H4 (cell line): ENCODE measurements around the gene SERTAD2. TPM values are rescaled to one million over a fixed set of nuclear protein-coding genes. Genes with fewer than 3 reads are reported as not detected.

Source experiments
- DNase-seq: peaks from one replicate; pipeline ENCODE4 v3.0.0-alpha.2; 2015; ENCODE audit warnings: low spot score
- total RNA-seq: library from RNA; depleted of rRNA; stranded (reverse); fragments of >200 nt; shearing (Covaris generic); gene quantifications from 2 replicates; pipeline ENCODE4 v1.2.3, GENCODE V29; 2014; rRNA removed

Gene SERTAD2
- total RNA-seq, 1 experiment from 2014 or later, result 6.9 TPM

DNA sequence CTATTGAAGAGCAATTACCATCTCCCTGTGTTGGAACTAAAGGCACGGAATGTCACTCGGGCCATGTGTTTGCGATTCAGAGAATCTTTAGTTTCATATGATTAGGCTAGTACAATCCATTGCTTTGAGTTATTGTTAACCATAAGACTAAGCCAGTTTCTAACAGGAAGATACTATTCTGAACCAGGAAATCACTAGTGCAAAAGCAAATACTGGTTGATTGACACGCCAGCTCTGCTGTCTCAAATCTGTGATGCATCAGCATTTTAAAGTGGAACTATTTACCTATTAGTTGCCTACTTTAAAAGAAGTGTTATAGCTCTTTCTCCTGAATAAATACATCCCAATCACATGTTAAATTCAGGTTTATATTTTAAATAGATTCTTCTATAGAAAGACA, 67.7 kb downstream of the SERTAD2 start:
- no peak for DNase-seq

DNA sequence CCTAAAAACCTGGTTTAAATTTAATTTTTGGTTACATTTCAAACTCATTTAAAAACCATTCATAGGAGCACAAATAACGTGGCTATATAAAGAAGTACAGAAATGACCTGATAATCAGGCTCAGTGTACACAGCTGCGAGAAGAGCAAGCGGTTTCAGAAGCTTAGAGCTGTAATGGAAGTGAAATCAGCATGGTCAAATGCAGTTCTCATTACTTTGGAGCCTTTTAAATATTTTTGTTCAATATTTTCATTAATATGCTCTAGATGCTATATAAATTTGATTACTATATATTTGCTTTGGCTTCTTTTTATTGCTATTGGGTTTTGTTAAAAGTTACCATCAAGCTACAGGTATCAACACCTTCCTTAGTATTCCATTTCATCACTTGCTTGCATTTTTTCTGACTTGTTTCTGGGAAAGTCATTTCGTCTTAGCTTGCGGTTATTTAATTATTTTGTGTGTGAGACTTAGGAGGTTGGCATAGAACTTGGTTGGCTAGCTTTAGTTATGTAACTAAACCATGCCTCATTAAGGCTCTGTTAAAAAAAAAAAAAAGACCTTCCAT, 70.9 kb downstream of the SERTAD2 start:
- DNase-seq, result no peak

DNA sequence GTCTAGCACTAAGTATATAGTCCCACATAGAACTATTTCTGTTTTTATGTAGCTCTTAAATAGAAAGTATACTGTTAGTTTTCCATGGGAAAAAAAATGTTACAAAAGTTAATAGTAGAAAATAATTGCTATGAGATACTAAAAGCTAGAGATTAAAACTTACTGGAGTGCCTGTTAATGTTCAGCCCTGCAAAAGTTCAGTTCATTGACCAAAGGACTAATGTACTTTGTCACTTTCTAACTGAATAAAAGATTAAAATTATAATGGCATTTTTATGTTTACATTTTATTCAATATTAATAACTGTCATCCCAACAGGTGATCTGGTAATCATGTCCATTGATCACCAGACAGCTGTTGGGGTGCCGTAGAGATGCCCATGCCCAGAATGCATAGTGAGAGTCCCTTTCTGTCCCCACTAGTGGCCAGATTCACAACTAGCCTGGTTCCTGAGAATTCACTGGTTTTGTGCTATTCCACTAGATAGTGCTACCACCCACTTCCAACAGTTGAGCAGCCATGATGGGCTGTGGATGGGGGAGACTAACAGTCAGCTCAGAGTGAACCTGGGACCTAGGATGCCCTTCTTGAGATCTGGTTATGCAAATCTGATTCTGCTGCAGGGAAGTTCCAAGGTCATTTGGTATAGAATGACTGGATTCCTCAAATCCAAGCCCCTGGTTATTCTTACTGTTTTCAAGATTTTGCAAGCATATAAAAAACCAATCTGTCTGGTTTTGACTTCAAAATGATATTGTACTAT, 71.8 kb downstream of the SERTAD2 start:
- no peak for DNase-seq

Other genes starting within 250 kb of the SERTAD2 start
- 5.0 and 6.4 TPM in 2 replicates for gene LGALSL, start 199.8 kb downstream of the SERTAD2 start, total RNA-seq
- 16.8 and 23.3 TPM in 2 replicates for gene AFTPH, start 129.6 kb downstream of the SERTAD2 start, total RNA-seq